Measurements from ENCODE around the gene NBPF9.
"Not testable (repeated sequence)": the region's sequence is repeated elsewhere in the genome, so short reads cannot be mapped to it uniquely, and the experiment has no call there.

NBPF9 gene

GRCh38 chr1:149013513-149013912 lies 89.8 kb downstream of the NBPF9 start:
- not testable (repeated sequence) for DNase-seq

- DNase-seq = not testable (repeated sequence)
These were observed 90.8 kb downstream of the NBPF9 start for GRCh38 chr1:149012599-149012998.

- not testable (repeated sequence) for DNase-seq
These were observed 93.6 kb downstream of the NBPF9 start for GRCh38 chr1:149009761-149010160.

- not testable (repeated sequence) for DNase-seq
These were observed 94.6 kb downstream of the NBPF9 start for GRCh38 chr1:149008769-149009168.

- DNase-seq = not testable (repeated sequence)
These were observed 95.0 kb downstream of the NBPF9 start for GRCh38 chr1:149008326-149008725.

All from NCI-H187 (cell line).